ENCODE data around the gene ILDR2. TPM values are rescaled to one million over a fixed set of nuclear protein-coding genes. Genes with fewer than 3 reads are reported as not detected.
A peak's percentile ranks its signal among the peaks of the same experiment; 100 is the strongest.

Gene ILDR2
- total RNA-seq, 1 donor from 2014 or later: 1.2 TPM

DNA sequence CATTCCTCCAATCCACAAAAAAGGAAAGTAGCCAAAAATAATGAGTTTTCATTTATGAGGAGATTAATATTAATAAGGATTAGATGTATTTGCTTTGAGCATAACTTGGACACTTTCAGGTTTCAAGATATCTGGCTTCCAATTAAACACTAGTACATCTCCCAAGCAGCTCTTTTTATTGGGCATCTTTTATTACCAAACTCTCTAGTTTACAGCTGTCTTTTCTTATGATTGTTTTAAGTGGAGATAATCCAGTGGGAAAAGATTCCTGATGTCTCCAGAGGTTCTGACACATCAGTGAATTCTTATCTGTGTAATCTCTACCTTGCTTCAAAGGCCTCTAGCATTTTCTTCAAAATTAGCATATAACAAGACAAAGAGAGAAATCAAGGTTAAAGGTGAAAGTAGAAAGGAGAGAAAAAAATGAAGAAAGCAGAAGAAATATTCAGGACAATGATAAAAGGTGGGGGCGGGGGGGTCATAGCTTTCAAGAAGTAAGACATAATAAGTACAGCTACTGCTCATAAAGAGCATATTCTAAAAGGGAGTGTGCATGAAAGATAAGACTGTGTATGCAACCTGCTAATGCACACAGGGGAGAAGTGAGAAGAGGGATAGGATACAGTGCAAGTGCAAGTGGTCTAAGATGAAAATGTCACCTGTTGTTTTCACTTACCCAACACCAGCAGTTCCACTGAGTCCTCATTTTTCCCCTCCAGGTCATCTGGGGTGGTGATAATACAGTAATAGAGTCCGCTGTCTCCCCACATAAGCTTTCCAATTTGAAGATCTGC, 19.1 kb downstream of the ILDR2 start:
- Mint-ChIP-seq H3K9me3 (ENCODE audit: unreplicated experiment) (no peaks in the 10 kb centered on the region), H3K36me3 (ENCODE audit: low read depth, unreplicated experiment) (no peaks in the 10 kb centered on the region), H3K27ac (ENCODE audit: unreplicated experiment) (no peak overlapping the region), H3K4me3 (ENCODE audit: unreplicated experiment) (no peak overlapping the region), H3K4me1 (ENCODE audit: unreplicated experiment) (peaks cover 16% of the 10 kb centered on the region), H3K27me3 (ENCODE audit: unreplicated experiment) (peaks cover 3% of the 10 kb centered on the region)
- no peak for DNase-seq (ENCODE audit: low spot score)
- TF ChIP-seq, protein P1, sequence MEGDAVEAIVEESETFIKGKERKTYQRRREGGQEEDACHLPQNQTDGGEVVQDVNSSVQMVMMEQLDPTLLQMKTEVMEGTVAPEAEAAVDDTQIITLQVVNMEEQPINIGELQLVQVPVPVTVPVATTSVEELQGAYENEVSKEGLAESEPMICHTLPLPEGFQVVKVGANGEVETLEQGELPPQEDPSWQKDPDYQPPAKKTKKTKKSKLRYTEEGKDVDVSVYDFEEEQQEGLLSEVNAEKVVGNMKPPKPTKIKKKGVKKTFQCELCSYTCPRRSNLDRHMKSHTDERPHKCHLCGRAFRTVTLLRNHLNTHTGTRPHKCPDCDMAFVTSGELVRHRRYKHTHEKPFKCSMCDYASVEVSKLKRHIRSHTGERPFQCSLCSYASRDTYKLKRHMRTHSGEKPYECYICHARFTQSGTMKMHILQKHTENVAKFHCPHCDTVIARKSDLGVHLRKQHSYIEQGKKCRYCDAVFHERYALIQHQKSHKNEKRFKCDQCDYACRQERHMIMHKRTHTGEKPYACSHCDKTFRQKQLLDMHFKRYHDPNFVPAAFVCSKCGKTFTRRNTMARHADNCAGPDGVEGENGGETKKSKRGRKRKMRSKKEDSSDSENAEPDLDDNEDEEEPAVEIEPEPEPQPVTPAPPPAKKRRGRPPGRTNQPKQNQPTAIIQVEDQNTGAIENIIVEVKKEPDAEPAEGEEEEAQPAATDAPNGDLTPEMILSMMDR (IDR thresholded peaks at IDR 0.05; ENCODE audit: unreplicated experiment): no peak

DNA sequence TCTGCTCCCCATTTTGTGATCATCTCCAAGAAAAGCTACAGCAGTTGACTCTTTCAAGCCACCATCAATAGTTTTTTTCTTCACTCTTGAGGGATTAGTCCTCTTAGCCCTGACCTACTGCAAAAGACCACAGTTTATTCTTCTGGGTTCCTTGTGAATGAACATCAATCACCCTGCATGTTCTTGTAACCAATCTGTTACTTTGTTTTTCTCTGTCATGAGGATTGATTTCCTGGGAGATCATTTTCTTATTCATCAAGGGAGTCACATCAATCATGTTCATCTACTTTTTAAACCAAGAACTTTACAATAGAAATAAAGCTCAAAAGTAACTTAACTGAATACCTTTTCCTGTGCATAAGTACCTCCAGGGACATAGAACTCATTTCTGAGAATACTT, 21.8 kb downstream of the ILDR2 start:
- DNase-seq (ENCODE audit: low spot score): no peak
- TF ChIP-seq, protein P1 (IDR thresholded peaks at IDR 0.05; ENCODE audit: unreplicated experiment): no peak
- peaks cover 27% of the 10 kb centered on the region for H3K4me1 Mint-ChIP-seq (ENCODE audit: unreplicated experiment)
- no peaks in the 10 kb centered on the region for H3K36me3 Mint-ChIP-seq (ENCODE audit: low read depth, unreplicated experiment)
- H3K9me3 Mint-ChIP-seq (ENCODE audit: unreplicated experiment): no peaks in the 10 kb centered on the region
- H3K27ac Mint-ChIP-seq (ENCODE audit: unreplicated experiment): no peak overlapping the region
- peaks cover 3% of the 10 kb centered on the region for H3K27me3 Mint-ChIP-seq (ENCODE audit: unreplicated experiment)
- no peak overlapping the region for H3K4me3 Mint-ChIP-seq (ENCODE audit: unreplicated experiment)

DNA sequence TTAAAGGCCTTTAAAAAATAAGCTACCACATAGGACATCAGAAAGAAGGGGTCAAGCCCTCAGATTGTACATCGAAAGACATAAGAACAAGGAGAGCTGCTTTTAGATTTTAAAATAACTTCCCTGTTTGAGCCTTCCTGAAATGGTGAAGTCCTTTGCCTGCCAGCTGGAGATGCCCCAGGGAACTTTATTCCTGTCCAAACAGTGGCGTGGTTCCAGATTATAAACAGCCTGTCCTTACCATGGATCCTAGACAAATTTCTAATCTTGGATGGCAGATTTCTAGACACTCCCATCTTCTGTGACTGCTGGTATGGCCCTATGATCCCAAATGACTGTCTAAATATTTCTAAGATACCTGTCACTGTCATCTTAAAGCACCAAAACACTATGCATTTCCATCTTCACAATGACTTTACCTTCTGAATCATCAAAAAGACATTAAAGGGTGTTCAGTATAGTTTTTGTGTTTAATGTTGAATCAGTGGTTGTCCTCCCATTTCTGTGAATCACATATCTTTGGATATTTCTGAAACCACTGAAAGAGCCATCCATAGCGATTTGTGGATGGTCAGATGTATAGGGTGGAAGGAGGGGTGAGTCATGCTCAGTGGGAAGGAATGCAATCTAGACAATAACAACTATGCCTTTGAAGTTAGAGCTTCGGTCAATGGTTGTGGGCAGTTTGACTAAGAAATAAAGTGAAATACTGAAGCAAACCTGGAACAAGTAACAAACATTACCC, 23.2 kb downstream of the ILDR2 start:
- Mint-ChIP-seq H3K4me1 (ENCODE audit: unreplicated experiment) (peaks cover 28% of the 10 kb centered on the region), H3K27me3 (ENCODE audit: unreplicated experiment) (peaks cover 3% of the 10 kb centered on the region), H3K4me3 (ENCODE audit: unreplicated experiment) (no peak overlapping the region), H3K9me3 (ENCODE audit: unreplicated experiment) (no peaks in the 10 kb centered on the region), H3K36me3 (ENCODE audit: low read depth, unreplicated experiment) (no peaks in the 10 kb centered on the region), H3K27ac (ENCODE audit: unreplicated experiment) (peak overlapping the region; percentile 13)
- DNase-seq (ENCODE audit: low spot score): no peak
- TF ChIP-seq, protein P1 (IDR thresholded peaks at IDR 0.05; ENCODE audit: unreplicated experiment): no peak

DNA sequence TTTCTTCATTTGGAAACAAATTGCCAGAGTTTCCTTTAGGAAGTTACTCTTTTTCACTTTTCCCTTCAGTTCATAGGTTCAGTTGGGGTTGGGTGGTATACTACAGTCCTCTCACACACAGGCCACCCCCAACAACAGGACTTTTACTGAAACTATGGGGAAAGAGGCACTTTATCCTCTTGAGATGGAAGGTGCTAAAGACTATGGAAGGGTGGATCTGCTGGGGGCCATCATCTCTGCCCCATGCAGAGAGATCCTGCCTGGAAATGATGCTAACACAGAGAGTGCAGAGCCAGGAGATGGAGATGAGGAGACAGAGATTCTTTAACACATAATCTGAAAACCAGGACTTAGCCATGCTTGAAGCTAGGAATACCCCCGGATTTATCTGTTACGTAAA, 24.3 kb downstream of the ILDR2 start:
- TF ChIP-seq, protein P1 (IDR thresholded peaks at IDR 0.05; ENCODE audit: unreplicated experiment): no peak
- no peaks in the 10 kb centered on the region for H3K9me3 Mint-ChIP-seq (ENCODE audit: unreplicated experiment)
- H3K4me3 Mint-ChIP-seq (ENCODE audit: unreplicated experiment): no peak overlapping the region
- no peaks in the 10 kb centered on the region for H3K36me3 Mint-ChIP-seq (ENCODE audit: low read depth, unreplicated experiment)
- peaks cover 6% of the 10 kb centered on the region for H3K27me3 Mint-ChIP-seq (ENCODE audit: unreplicated experiment)
- H3K27ac Mint-ChIP-seq (ENCODE audit: unreplicated experiment): no peak overlapping the region
- peaks cover 28% of the 10 kb centered on the region for H3K4me1 Mint-ChIP-seq (ENCODE audit: unreplicated experiment)
- no peak for DNase-seq (ENCODE audit: low spot score)

DNA sequence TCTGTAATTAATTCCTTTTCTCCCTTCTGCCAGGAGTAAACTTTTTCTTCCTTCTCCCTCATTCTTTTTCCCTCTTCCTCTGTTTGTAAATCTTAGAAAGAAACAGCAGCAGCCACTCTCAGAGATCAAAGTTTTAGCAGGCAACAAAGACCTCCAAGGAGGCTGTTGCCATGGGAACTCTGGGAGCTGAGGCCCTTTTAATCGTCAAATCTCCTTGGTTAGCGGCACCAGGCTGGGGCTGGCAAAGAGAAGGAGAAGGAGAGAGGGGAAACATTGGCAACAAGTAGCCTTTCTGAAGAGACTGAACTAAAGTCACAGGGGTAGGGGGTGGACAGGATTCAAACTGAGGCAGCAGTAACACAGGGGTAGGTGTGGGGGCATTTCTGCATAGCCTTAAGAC, 25.2 kb downstream of the ILDR2 start:
- no peak overlapping the region for H3K27ac Mint-ChIP-seq (ENCODE audit: unreplicated experiment)
- peaks cover 6% of the 10 kb centered on the region for H3K27me3 Mint-ChIP-seq (ENCODE audit: unreplicated experiment)
- no peaks in the 10 kb centered on the region for H3K9me3 Mint-ChIP-seq (ENCODE audit: unreplicated experiment)
- H3K4me3 Mint-ChIP-seq (ENCODE audit: unreplicated experiment): no peak overlapping the region
- peaks cover 28% of the 10 kb centered on the region for H3K4me1 Mint-ChIP-seq (ENCODE audit: unreplicated experiment)
- no peak for DNase-seq (ENCODE audit: low spot score)
- TF ChIP-seq, protein P1 (IDR thresholded peaks at IDR 0.05; ENCODE audit: unreplicated experiment): no peak
- H3K36me3 Mint-ChIP-seq (ENCODE audit: low read depth, unreplicated experiment): no peaks in the 10 kb centered on the region
